Hepatic stellate cell (primary cell): ENCODE measurements around the gene NFE2.
"Not testable (repeated sequence)": the region's sequence is repeated elsewhere in the genome, so short reads cannot be mapped to it uniquely, and the experiment has no call there.

Experiments used
- DNase-seq: peaks from one replicate; pipeline ENCODE4 v3.0.0; 2011; ENCODE audit warnings: low spot score

NFE2 gene

DNA sequence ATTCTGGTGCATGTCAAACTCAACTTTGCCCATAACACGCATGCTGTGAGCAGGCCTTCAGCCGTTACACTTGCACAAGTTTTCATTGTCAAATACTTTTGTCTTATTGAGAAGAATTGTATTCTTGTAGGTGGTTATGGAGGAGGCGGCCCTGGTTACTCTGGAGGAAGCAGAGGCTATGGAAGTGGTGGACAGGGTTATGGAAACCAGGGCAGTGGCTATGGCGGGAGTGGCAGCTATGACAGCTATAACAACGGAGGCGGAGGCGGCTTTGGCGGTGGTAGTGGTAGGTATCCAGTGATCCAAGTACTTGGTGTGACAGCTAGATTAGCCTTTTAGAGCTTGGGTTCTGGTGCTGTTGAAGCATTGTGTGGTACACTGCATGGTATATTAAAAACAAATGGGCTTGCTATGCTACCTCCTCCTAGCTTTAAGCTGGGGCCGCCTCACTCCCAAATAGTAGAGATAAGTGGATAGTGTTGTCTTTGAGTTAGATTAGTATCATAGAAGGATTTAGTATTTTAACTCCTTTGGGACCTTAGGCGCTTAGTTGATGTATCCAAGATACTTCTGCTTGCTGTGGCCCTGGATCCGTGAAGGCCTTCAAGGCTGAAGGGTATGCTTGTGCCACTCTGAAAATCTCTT, 17.7 kb downstream of the NFE2 start:
- DNase-seq, result no peak

DNA sequence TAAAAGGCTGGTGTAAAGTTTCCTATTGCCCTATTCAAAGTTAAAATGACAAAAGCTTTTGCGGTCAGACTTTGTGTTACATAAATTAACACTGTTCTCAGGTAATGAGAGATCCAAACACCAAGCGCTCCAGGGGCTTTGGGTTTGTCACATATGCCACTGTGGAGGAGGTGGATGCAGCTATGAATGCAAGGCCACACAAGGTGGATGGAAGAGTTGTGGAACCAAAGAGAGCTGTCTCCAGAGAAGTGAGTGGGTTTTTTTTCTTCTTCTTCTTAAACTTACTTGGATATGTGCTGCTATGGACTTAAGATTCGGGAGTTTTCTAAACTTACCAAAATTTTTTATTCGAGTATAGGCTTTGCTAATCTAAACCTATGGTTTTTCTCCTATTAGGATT, 19.1 kb downstream of the NFE2 start:
- DNase-seq, result not testable (repeated sequence)

DNA sequence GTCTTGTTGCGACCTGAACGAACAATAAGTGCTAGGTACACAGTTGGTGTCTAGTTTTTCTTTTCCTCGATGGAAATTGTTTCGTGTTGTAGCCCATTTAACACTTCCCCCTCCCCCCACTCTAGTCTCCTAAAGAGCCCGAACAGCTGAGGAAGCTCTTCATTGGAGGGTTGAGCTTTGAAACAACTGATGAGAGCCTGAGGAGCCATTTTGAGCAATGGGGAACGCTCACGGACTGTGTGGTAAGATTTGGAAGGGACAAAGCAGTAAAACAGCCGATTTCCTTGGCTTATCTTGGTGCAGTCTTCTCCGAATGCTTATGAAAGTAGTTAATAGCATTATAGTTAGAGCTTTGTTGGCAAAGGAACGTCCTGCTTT, 19.6 kb downstream of the NFE2 start:
- not testable (repeated sequence) for DNase-seq

DNA sequence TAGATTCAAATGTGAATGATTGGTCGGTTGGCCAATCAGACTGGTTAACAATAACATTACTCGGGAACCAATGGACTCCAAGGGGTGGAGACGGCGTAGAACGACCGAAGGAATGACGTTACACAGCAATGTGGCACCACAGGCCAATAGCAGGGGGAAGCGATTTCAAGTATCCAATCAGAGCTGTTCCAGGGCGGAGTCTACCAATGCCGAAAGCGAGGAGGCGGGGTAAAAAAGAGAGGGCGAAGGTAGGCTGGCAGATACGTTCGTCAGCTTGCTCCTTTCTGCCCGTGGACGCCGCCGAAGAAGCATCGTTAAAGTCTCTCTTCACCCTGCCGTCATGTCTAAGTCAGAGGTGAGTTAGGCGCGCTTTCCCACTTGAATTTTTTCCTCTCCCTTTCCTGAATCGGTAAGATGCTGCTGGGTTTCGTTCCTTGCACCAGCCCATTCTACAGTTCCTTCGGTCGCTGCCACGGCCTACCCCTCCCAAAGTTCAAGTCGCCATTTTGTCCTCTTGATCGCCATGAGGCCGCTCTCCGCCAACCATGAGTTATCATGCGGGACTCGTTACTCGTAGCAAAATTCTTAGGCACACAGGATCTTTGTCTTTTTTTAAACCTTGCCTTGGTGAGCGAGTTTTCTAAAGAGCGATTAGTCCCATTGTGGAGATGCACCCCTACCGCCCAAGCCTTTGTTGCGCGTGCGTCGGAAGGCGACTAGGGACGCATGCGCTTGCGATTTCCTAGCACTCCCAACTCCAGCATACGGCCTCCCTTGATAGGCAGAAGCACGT, 20.2 kb downstream of the NFE2 start, which contains the start of gene HNRNPA1:
Gene HNRNPA1 (plus strand): TSS at position 259 of the 793 bp plus-strand sequence. CDS start 82 bp downstream, at position 341.
- peak; percentile 97 for DNase-seq

DNA sequence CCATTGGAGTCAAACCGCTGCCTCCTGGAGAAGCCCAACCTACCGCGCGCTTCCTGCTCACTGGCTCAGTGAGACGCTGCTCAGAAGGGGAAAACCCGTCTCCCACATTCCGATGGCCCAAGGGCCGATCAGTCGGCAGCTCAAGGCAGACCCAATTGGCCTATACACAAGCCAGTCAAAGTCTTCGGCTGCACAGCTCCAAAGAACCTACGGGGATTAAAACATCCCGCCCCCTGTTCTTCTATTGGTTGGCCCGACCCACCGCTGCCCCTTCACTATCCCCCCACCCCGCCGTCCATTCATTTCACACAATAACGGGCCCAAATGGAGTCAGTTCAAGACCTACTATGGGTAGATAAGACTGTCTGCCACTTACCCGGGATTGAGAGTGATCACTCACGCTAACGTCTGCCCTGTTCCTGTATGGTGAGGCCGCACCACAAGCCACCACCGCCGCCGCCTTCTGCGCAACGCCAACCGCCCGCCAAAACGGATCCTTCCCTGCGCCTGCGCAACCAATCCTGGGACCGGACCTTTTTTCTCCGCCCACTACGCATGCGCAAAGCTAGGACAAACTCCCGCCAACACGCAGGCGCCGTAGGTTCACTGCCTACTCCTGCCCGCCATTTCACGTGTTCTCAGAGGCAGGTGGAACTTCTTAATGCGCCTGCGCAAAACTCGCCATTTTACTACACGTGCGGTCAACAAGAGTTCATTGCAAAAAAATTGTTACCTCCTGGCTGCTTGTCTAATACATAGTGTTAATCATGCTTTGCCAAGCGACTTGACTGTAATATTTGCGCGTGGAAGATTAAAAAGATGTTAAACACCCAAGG, 21.0 kb downstream of the NFE2 start, which contains the start of gene CBX5:
Gene CBX5 (minus strand): TSS at position 491 of the 836 bp plus-strand sequence. CDS start 22,472 bp downstream, outside the sequence.
- peak; percentile 99 for DNase-seq

DNA sequence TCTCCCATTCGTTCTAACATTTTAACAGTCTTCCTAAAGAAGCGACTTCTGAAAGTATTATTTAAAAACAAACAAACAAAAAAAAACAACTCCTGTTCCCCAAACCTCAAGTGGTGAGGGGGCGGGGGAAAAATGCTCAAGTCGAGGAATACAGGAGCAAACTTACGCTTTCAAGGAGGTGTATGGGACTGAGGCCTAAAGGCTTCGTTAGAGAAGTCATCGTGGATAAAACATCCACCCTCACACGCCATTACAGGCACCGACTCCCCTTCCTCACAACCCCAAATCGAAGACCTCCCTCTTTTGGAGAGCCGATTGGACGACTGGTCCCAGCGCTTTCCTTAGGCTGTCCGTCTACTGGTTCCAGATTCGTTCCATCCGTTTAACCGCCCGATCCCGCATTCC, 21.6 kb downstream of the NFE2 start:
- no peak for DNase-seq

DNA sequence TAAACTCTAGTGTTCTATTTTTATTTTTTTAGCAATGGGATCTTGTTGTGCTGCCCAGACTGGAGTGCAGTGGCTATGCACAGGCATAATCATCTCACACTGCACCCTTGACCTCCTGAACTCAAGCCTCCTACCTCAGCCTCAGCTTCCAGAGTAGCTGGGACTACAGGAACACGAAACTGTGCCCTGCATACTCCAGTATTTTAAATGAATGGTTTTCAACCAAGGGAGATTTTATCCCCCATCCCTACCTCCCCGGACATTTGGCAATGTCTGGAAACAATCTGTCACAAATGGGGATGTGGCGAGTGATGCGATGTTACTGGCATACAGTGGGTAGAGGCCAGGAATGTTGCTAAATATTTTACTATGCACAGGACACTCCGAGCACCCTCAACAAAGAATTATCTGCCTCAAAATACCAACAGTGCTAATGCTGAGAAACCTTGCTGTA, 23.0 kb downstream of the NFE2 start:
- DNase-seq, result peak; percentile 42

DNA sequence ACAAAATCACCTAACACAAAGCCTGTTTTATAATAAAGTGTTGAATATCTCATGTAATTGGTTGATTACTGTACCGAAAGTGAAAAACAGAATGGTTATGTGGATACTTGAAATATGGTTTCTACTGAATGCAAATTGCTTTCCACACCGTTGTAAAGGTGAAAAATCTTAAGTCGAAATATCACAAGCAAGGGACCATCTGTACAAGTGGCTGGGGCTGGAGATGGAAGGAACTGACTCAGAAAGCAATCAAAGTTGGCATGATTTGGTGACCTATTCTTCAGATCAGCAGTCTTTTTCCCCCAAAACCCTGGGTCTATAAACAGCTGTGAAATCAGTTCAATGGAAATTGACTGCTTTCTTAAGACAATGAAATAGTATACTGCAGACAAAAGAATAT, 24.4 kb downstream of the NFE2 start:
- no peak for DNase-seq

DNA sequence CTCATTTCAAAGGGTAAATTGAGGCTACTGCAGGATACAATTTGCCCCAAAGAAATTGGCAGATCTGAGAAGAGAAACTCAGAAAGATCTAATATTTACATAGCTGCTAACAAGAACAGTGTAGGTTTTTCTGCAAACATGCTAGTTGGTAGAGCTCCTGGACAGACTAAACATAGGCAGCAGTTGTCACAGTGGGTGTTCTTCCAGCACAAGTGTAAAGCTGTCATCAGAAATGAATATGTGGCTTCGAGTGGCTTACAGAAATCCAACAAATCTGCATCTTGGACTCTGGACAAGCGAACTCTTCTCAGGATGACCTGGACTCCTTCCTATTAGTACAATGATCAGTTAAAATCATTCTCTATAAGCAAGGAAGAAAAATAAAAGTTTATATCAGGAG, 26.8 kb downstream of the NFE2 start:
- no peak for DNase-seq

DNA sequence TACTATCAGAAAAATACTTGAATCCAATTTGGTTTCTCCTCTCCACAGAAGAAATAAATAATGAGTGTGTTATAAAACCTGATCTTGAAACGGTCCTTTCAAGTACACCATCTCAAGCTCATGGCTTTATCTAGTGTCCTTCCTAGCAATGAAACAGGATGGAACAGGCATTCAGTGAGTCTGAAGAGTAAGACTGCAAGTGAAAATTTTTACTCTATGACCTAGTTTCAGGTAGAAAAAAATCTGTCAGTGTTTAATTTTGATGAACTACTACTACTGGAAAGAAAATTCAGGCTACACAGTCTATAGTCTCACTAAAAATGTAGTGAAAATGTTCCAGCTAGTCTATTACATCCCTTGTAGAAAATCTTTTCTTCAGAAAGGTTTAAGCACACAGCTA, 28.6 kb downstream of the NFE2 start:
- DNase-seq, result no peak

DNA sequence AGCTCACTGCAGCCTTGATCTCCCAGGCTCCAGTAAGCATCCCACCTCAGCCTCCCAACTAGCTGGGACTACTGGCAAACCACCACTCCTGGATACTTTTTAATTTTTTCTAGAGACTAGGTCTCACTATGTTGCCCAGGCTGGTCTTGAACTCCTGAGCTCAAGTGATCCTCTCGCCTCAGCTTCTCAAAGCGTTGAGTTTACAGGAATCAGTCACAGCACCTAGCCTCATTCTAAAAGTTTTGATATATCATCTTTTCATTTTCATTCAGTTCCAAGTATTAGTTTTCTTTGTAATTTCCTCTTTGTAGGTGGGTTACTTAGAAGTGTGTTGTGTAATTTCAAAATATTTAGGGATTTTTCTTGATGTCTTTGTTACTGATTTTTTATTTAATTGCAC, 30.5 kb downstream of the NFE2 start:
- no peak for DNase-seq

DNA sequence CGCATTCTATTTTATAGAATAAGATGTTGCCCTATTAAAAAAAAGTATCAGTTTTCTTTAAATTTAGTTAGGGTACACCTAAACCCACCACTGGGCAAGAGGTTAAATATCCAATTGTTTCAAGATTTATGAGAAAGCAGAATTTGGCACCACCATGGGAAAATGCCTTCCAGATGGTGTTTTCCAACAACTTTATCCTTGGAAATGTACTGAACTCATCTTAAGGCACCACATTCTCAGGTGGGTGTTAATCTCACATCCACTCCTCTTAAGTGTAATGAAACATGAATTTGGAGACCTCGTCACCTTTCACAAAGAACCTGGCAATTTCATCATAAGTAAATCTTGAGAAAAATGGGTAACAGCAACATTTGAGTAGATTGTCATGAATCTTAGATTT, 34.0 kb downstream of the NFE2 start:
- DNase-seq, result no peak

DNA sequence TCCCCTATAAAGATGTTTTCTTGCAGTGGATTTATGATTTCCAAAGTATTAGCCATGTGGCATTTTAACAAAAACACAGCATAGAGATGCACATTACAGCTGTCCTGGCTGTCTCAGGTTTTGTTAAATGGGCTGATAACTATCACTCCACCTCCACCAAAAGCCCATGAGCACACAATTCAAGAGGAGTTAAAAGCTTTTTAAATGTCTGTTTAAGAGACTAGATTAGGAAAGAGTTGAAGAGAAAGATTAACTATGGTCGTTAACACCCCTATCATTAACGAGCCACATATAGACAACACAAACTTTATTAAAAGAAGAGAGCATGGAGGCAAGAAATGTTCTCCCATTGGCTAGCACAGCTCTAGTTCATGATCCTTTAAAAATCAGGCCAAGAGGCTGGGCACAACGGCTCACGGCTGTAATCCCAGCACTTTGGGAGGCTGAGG, 35.4 kb downstream of the NFE2 start:
- no peak for DNase-seq

DNA sequence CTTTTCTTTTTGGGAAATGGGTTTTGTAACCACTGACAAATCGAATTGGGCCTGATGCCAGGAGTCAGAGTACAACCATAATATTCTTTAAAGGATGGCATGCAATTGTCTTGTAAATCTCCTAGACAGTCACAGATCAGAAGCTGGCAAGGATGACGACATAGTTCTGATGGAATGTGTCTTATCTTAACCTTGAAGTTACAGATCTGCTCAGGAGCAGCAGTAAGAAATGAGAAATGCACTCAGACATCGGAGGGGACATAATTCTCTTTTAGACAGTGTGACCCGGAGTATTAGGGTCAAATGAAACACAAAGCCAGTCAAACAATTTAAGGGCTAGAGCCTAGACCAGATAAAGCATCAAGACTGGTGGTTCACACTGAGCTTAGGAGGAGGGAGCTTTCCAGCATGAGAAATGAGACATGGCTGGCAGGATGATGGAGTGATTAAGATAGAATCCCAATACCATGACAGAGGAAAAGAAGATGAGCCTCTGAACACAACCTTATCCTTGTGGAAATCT, 38.4 kb downstream of the NFE2 start:
- DNase-seq, result peak; percentile 32

DNA sequence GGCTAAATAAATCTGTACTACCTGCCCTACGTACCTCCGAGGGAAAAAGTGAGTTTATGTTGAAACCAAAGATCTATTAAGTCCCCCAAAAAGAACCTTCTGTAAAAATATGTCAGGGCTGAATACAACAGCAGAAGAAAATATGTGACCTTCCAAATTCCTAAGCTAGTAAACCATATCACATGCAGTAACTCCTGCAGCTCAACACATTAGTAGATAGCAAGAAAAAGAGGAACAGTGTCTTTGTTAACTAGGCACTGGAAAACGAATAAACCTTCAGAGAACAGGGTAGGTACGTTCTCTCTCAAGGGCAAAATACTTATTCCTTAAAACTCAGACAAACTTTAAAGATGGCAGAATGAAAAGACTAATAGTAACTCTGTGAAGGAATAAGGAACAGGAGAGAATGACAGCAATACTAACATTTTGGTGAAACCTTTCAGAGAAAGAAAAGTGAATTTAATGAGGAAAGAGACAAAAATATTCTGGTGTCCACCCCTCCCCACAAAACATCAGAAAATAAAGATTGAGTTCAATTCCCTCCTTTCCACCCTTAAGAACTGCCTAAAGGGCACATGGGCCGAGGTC, 38.9 kb downstream of the NFE2 start:
- DNase-seq, result no peak

DNA sequence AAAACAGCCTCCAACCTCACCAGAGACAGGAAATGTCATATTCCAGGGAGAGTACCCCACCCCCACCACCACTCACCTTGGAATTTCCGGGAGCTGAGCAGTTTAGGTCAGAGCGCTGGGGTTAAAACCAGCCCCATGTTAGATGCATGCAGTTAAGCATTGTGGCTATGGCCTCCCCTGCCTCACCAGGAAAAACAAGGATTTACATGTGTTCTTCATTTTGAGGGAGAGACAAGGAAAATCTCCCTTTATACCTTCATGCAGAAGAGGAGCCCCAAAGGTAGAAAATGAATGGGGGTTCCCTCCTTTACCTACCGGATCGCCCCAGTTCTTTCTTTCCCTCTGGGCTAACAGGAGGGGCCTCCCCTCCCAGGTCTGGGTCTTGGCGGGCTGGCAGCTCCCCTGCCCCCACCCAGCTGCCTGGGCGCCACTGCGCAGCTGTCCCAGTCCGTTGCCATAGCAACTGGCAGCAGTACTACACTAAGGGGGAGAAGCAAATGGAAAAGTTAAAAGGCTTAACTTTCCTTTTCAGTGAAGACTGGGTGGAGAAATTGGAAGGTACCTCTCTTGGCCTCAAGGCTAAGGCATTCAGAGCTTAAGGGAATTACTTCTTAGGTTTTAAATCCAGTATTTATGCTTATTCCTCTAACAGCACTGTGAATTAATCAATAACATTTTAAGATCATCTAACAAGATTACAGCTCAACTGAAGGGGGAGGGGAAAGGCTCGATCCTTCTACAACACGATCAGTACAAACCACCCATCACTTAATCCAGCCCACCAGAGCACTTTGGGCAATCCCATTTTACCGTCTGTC, 41.4 kb downstream of the NFE2 start:
- DNase-seq, result peak; percentile 85

DNA sequence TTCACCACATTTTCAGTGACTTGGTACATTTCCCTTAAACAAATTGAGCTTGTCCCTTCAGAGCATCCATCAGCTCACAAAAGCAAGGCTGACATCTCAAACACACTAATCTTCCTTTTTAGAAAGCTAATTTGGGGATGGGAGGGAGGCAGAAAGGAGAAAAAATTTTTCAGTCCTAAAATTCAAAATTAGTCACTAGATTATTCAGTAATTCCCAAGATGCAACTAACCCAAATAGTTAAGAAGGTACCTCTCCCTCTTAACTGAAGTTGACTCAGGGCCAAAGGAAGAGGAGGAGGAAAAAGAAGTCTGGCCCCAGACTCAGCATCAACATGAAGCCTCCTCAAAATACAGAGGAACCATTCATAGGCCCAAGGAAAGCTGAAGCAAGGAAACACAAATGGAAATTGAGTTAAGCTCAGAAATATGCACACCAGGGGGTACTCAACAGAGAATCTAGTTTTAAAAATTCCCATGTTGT, 42.6 kb downstream of the NFE2 start:
- peak; percentile 24 for DNase-seq

DNA sequence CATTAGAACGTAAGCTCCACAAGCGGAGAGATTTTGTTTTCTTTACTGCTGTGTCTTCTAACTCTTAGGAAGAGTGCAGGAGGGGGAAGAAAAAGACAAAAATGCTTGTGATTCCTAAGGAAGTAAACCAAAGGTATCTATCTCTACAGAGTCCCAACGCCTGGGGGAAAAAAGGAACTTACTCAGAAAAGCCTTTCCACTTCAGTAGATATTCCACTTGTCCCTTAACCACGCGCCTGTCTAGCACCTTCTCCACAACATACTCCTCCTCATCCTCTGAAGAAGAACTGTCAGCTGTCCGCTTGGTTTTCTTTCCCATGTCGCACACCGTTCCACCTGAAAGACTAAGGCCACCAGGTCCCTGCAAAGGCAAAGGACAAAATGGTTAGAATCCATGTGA, 43.5 kb downstream of the NFE2 start:
- no peak for DNase-seq

DNA sequence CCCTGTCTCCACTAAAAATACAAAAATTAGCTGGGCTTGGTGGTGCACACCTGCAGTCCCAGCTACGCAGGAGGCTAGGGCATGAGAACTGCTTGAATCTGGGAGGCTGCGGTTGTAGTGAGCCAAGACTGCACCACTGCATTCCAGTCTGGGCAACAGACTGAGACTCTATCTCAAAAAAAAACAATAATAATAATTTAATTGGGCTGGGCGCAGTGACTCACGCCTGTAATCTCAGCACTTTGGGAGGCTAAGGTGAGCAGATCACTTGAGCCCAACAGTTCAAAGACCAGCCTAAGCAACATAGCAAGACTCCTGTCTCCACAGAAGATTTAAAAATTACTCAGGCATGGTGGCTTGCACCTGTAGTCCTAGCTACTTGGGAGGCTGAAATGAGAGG, 47.6 kb downstream of the NFE2 start:
- no peak for DNase-seq

DNA sequence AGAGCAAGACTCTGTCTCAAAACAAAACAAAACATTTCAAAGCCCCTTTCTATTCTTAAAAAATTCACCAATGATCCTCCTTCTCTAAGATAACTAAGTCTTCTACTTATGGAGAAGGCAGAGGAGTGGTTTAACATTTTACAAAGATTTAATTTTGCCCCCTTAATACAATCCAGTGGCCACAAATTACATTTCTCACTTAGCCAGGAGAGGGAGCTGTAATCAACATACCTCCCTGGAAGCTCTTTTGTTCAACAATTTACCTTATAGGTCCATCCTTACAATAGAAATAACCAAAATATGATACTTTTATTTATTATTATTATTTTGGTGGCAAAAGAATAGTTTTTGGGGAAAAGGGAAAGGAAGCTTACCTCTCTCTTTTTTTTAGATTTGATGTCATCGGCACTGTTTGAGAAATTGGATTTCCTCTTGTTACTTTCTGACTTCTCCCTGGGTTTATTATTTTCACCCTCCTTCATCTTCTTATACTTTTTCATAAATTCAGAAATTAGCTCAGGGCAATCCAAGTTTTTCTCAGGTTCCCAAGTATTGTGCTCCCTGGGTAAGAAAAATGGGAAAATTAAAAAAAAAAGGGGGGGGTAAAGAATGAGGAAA, 49.0 kb downstream of the NFE2 start:
- DNase-seq, result peak; percentile 61
